HG02981 (cell line): Measurements from ENCODE around the gene COL25A1.

Source experiments
- ATAC-seq: cut with Tn5 transposase; IDR thresholded peaks from one replicate; pipeline ENCODE4 v1.9.1; 2021; ENCODE audit warnings: mild to moderate bottlenecking, moderate library complexity; ENCODE audit not compliant: unreplicated experiment

Gene COL25A1

GRCh38 chr4:108831886-108832285, 470.6 kb downstream of the COL25A1 start:
- ATAC-seq = no peak

- no peak for ATAC-seq
These were observed 471.2 kb downstream of the COL25A1 start for GRCh38 chr4:108831291-108831690.

GRCh38 chr4:108830509-108831244, 471.8 kb downstream of the COL25A1 start:
- ATAC-seq = peak; percentile 74

- no peak for ATAC-seq
These were observed 472.4 kb downstream of the COL25A1 start for GRCh38 chr4:108829966-108830492.

- ATAC-seq = no peak
These were observed 473.8 kb downstream of the COL25A1 start for GRCh38 chr4:108828620-108829019.

GRCh38 chr4:108825737-108826136, 476.7 kb downstream of the COL25A1 start:
- ATAC-seq = no peak

- no peak for ATAC-seq
These were observed 481.0 kb downstream of the COL25A1 start for GRCh38 chr4:108821351-108821930.

GRCh38 chr4:108820492-108821350, 481.7 kb downstream of the COL25A1 start:
- no peak for ATAC-seq

GRCh38 chr4:108814326-108814725, 488.1 kb downstream of the COL25A1 start:
- ATAC-seq = peak; percentile 44

GRCh38 chr4:108813261-108813660, 489.2 kb downstream of the COL25A1 start:
- no peak for ATAC-seq

GRCh38 chr4:108811486-108811885, 491.0 kb downstream of the COL25A1 start:
- ATAC-seq = no peak

- no peak for ATAC-seq
These were observed 492.4 kb downstream of the COL25A1 start for GRCh38 chr4:108810087-108810486.

GRCh38 chr4:108804648-108805273, 497.7 kb downstream of the COL25A1 start:
- ATAC-seq = no peak

- no peak for ATAC-seq
These were observed 503.2 kb downstream of the COL25A1 start for GRCh38 chr4:108799306-108799705.

- ATAC-seq = no peak
These were observed 506.3 kb downstream of the COL25A1 start for GRCh38 chr4:108796173-108796572.

GRCh38 chr4:108795733-108796132, 506.7 kb downstream of the COL25A1 start:
- no peak for ATAC-seq

- no peak for ATAC-seq
These were observed 508.3 kb downstream of the COL25A1 start for GRCh38 chr4:108794136-108794535.

GRCh38 chr4:108793415-108793814, 509.0 kb downstream of the COL25A1 start:
- no peak for ATAC-seq

- ATAC-seq = no peak
These were observed 513.7 kb downstream of the COL25A1 start for GRCh38 chr4:108788731-108789130.

- ATAC-seq = no peak
These were observed 514.7 kb downstream of the COL25A1 start for GRCh38 chr4:108787724-108788123.

- no peak for ATAC-seq
These were observed 515.4 kb downstream of the COL25A1 start for GRCh38 chr4:108787106-108787505.
